ENCODE measurements around the gene ATP6V1E1. TPM values are rescaled to one million over a fixed set of nuclear protein-coding genes. Genes with fewer than 3 reads are reported as not detected.

ATP6V1E1 gene
- 117 and 118 TPM in 2 replicates for total RNA-seq

GRCh38 chr22:17628406-17629172 is at the start of gene ATP6V1E1:
TSS of gene ATP6V1E1 (minus strand) at chr22:17628749. CDS start at chr22:17628635, 114 bp downstream.

GRCh38 chr22:17638432-17639246 is 10.1 kb upstream of the ATP6V1E1 start, which contains the start of gene BCL2L13:
TSS of gene BCL2L13 (plus strand) at chr22:17638757. CDS start at chr22:17655712, 16,955 bp downstream.

GRCh38 chr22:17562906-17563870 is 65.4 kb downstream of the ATP6V1E1 start, which contains the start of gene SLC25A18:
TSS of gene SLC25A18 (plus strand) at chr22:17563498. CDS start at chr22:17579945, 16,447 bp downstream.

Other genes starting within 250 kb of the ATP6V1E1 start
- 0.13 TPM in 1 of 2 replicates, not detected in the other for gene SLC25A18, start 65.3 kb downstream of the ATP6V1E1 start, total RNA-seq
- 56.2 and 57.6 TPM in 2 replicates for gene BCL2L13, start 10.0 kb upstream of the ATP6V1E1 start, total RNA-seq
- gene BID, start 145.7 kb upstream of the ATP6V1E1 start, total RNA-seq, result 33.5 and 47.5 TPM in 2 replicates